ENCODE results near the gene PPM1L.
"Not testable (repeated sequence)": the region's sequence is repeated elsewhere in the genome, so short reads cannot be mapped to it uniquely, and the experiment has no call there.

The PPM1L gene

GRCh38 chr3:160973067-160973809 is 217.2 kb downstream of the PPM1L start:
- DNase-seq (ENCODE audit: extremely low read depth, low read depth) = no peak
- TF ChIP-seq CTCF (IDR thresholded peaks at IDR 0.05; ENCODE audit: low read depth, low read length) = no peak

DNA sequence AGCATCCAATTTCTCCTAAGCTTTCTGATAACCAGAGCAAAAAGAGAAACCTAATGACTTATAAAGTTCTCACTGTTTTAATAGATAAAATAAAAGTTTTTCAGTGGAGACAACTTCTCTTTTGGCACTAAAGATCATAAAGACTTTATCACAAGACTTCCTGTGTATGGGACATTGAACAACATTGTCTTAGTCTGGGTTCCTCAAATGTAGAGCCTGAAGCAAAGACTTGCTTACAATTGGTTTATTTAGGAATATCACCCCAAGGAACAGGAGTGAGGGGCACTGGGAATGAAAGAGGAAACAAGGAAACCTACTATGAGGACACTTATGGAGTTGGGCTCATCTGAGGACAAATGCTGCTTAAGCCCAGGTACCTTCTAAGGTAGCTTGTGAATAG is 221.7 kb downstream of the PPM1L start:
- no peak for DNase-seq (ENCODE audit: extremely low read depth, low read depth)
- TF ChIP-seq CTCF (IDR thresholded peaks at IDR 0.05; ENCODE audit: low read depth, low read length) = no peak

DNA sequence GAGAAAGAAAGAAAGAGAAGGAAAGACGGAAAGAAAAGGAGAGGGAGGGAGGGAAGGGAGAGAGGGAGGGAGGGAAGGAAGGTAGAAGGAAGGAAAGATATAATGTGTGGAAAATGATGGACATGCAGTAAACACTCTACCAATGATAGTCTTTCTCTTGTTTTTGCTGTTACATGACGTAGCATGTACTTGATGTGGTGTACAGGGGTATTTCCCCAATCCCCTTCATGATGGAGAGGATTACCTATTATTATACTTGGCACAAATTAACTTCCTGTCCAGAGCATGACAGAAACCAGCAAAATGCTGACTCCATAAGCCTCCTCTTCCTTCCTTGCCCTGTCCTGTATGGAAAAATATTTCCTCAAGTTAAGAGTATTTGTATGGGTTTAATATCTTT is 224.7 kb downstream of the PPM1L start:
- DNase-seq (ENCODE audit: extremely low read depth, low read depth) = no peak
- no peak for TF ChIP-seq CTCF (IDR thresholded peaks at IDR 0.05; ENCODE audit: low read depth, low read length)

- no peak for DNase-seq (ENCODE audit: extremely low read depth, low read depth)
- no peak for TF ChIP-seq CTCF (IDR thresholded peaks at IDR 0.05; ENCODE audit: low read depth, low read length)
These were observed 225.3 kb downstream of the PPM1L start for GRCh38 chr3:160981217-160981938.

DNA sequence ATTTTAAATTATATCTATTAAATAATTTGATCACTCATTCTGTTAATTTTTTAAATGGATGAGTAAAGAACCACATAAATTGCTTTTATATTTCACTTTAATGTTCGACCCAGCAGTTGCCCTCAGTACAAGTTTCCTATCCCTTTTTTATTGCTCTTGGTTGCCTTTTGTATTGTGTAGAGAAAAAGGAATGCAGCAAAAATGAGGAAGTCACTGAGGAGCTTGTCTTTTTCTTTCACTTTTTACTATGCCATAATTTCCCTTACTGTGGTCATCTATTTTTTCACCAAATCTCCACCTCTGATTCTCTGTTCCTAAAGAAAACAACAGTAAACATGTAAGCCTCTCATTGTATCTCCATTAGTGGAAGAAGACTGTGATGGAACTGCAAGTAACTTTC is 226.5 kb downstream of the PPM1L start:
- no peak for DNase-seq (ENCODE audit: extremely low read depth, low read depth)
- no peak for TF ChIP-seq CTCF (IDR thresholded peaks at IDR 0.05; ENCODE audit: low read depth, low read length)

- not testable (repeated sequence) for DNase-seq (ENCODE audit: extremely low read depth, low read depth)
These were observed 227.9 kb downstream of the PPM1L start for GRCh38 chr3:160983900-160984299.

DNA sequence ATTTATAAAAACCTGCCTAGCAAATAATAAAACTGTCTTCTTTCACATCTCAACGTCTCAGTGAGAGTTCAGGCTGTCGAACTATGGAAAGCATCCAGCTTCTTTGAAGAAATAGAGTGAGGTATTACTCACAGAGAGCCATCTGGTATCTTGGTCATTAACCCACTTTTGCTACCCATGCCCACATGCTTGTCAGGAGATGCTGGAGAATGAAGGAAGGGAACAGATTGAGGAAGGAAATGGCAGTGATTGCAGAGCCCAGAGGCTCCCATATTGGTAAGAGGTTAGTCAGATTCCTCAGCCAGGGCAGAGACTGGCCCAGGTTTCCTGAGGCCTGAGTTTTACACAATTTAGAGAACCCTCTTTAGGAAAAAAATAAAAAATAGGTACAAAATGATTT is 230.0 kb downstream of the PPM1L start:
- TF ChIP-seq CTCF (IDR thresholded peaks at IDR 0.05; ENCODE audit: low read depth, low read length) = no peak
- no peak for DNase-seq (ENCODE audit: extremely low read depth, low read depth)

Measured in AG09319 (cell line).